SK-N-SH (cell line): ENCODE measurements around the gene COG8. TPM values are rescaled to one million over a fixed set of nuclear protein-coding genes. Genes with fewer than 3 reads are reported as not detected.

Source experiments
- CTCF ChIA-PET: fragments of 300-600, 350-600 bp; formaldehyde crosslinking; extraction: SDS; loops from one replicate; lab custom pipeline; 2021; lab: Yijun Ruan, JAX
- POLR2A ChIA-PET: fragments of 350-600 bp; sonication (Branson Sonifier 250); formaldehyde crosslinking; extraction: SDS; loops from one replicate; lab custom pipeline; 2020; ENCODE audit warnings: antibody characterized with exemption, inconsistent platforms; lab: Yijun Ruan, JAX
- DNase-seq: peaks from one replicate; pipeline ENCODE4 v3.0.0; 2012
- H2AFZ ChIP-seq: fragments of 200-600 bp; sonication (generic); 2 replicates; pipeline ENCODE4 v1.8.1; 2016; ENCODE audit warnings: antibody characterized with exemption, mild to moderate bottlenecking, low read depth
- H3F3A ChIP-seq: fragments of 200-600 bp; sonication (generic); replicated peaks from 2 replicates; pipeline ENCODE3; 2016; ENCODE audit warnings: antibody characterized with exemption, mild to moderate bottlenecking; ENCODE audit not compliant: insufficient read depth
- H3K27ac ChIP-seq, 2 experiments: fragments of 200-500 bp in 1 of 2; fragments of 200-600 bp in 1 of 2; sonication (Bioruptor generic) in 1 of 2; sonication (generic), shearing (Covaris generic) in 1 of 2; 2 replicates each; pipeline versions ENCODE4 v1.5.1 to v1.6.1; 2014 to 2016; ENCODE audit warnings: low read depth in 2 of 2, inconsistent platforms in 1 of 2, low read length in 1 of 2, mild to moderate bottlenecking in 1 of 2, mixed read lengths in 1 of 2
- H3K27me3 ChIP-seq: fragments of 200-600 bp; sonication (generic), shearing (Covaris generic); 2 replicates; pipeline ENCODE4 v1.6.1; 2016; ENCODE audit warnings: mixed run types; ENCODE audit not compliant: insufficient read depth
- H3K36me3 ChIP-seq, 2 experiments: fragments of 200-500 bp in 1 of 2; fragments of 200-600 bp in 1 of 2; sonication (Bioruptor generic) in 1 of 2; sonication (generic) in 1 of 2; replicated peaks in 1 of 2; 2 replicates each; pipeline versions ENCODE3 to v1.5.1; 2014 to 2016; ENCODE audit warnings: low read length in 1 of 2, mild to moderate bottlenecking in 1 of 2; ENCODE audit not compliant: insufficient read depth in 2 of 2, control insufficient read depth in 1 of 2
- H3K4me1 ChIP-seq, 2 experiments: fragments of 200-500 bp in 1 of 2; fragments of 200-600 bp in 1 of 2; sonication (Bioruptor generic) in 1 of 2; sonication (generic), shearing (Covaris generic) in 1 of 2; 2 replicates each; pipeline versions ENCODE4 v1.5.1 to v1.6.1; 2014 to 2016; ENCODE audit warnings: low read depth in 1 of 2, low read length in 1 of 2, mixed run types in 1 of 2; ENCODE audit not compliant: insufficient read depth in 2 of 2, control insufficient read depth in 1 of 2
- H3K4me2 ChIP-seq: fragments of 200-600 bp; sonication (generic), shearing (Covaris generic); 2 replicates; pipeline ENCODE4 v1.6.1; 2017; ENCODE audit warnings: mixed run types
- H3K4me3 ChIP-seq, 2 experiments: fragments of 200-500 bp in 1 of 2; fragments of 200-600 bp in 1 of 2; sonication (Bioruptor generic) in 1 of 2; sonication (generic), shearing (Covaris generic) in 1 of 2; 2 replicates each; pipeline versions ENCODE4 v1.5.1 to v1.8.1; 2014 to 2016; ENCODE audit warnings: low read depth in 2 of 2, inconsistent platforms in 1 of 2, low read length in 1 of 2, mild to moderate bottlenecking in 1 of 2, mixed read lengths in 1 of 2, moderate library complexity in 1 of 2
- H3K79me2 ChIP-seq: fragments of 200-600 bp; sonication (generic); 2 replicates; pipeline ENCODE4 v1.8.1; 2017; ENCODE audit warnings: mild to moderate bottlenecking; ENCODE audit not compliant: insufficient read depth
- H3K9ac ChIP-seq: fragments of 200-600 bp; sonication (generic); 2 replicates; pipeline ENCODE4 v1.6.1; 2017; ENCODE audit warnings: mixed run types
- H3K9me2 ChIP-seq: fragments of 200-600 bp; sonication (generic); 2 replicates; pipeline ENCODE4 v1.6.1; 2017; ENCODE audit warnings: mixed run types
- H3K9me3 ChIP-seq: fragments of 200-600 bp; sonication (generic); 2 replicates; pipeline ENCODE4 v1.6.1; 2017; ENCODE audit warnings: mixed run types, mild to moderate bottlenecking, moderate library complexity
- H4K20me1 ChIP-seq: fragments of 200-600 bp; sonication (generic); 2 replicates; pipeline ENCODE4 v1.6.1; 2017; ENCODE audit warnings: mild to moderate bottlenecking, mixed run types; ENCODE audit not compliant: insufficient read depth
- ELF1 ChIP-seq: IDR thresholded peaks from 2 replicates; pipeline ENCODE4 v1.4.0; 2012
- GATA2 ChIP-seq: sonication (generic); formaldehyde crosslinking; IDR thresholded peaks from 2 replicates; pipeline ENCODE4 v1.5.0; 2020; ENCODE audit warnings: mild to moderate bottlenecking, missing genetic modification reagents
- IRF3 ChIP-seq: fragments of 150-350 bp; IDR thresholded peaks from 2 replicates; pipeline ENCODE4 v1.6.1; 2016; ENCODE audit warnings: mild to moderate bottlenecking, low read depth, low read length
- JUND ChIP-seq: IDR thresholded peaks from 2 replicates; pipeline ENCODE4 v1.4.0; 2012
- NRF1 ChIP-seq: IDR thresholded peaks from 2 replicates; pipeline ENCODE4 v1.6.1; 2012; ENCODE audit warnings: low read depth, mild to moderate bottlenecking, low read length
- SMC3 ChIP-seq: IDR thresholded peaks from 2 replicates; pipeline ENCODE4 v1.6.1; 2012; ENCODE audit warnings: low read depth, low read length, improper control_type of control experiment
- TCF12 ChIP-seq: IDR thresholded peaks from 2 replicates; pipeline ENCODE4 v1.4.0; 2012
- USF1 ChIP-seq: IDR thresholded peaks from 2 replicates; pipeline ENCODE4 v1.4.0; 2012; ENCODE audit warnings: low read depth, borderline replicate concordance
- WGBS: methylation state at CpG from one replicate; pipeline ENCODE4 v1.1.6; 2017; ENCODE audit warnings: low lambda C conversion rate; 5-methylcytosine and 5-hydroxymethylcytosine counted together
- polyA plus RNA-seq, 3 experiments: library from polyadenylated mRNA; depleted of rRNA; stranded (reverse); fragments of >200 nt; gene quantifications; 2 replicates each; pipeline ENCODE4 v1.2.3, GENCODE V29; 2012
- TF ChIP-seq, protein P1 (sequence below): IDR thresholded peaks from 2 replicates; pipeline ENCODE4 v1.4.0; 2012; ENCODE audit warnings: low read depth
- TF ChIP-seq, protein P2 (sequence below): IDR thresholded peaks from 2 replicates; pipeline ENCODE4 v1.6.1; 2012; ENCODE audit warnings: mild to moderate bottlenecking, low read depth, low read length, moderate library complexity

The COG8 gene
- polyA plus RNA-seq, 1 of the 3 experiments (the other 2 are of a cell fraction) = 30.2 TPM

DNA sequence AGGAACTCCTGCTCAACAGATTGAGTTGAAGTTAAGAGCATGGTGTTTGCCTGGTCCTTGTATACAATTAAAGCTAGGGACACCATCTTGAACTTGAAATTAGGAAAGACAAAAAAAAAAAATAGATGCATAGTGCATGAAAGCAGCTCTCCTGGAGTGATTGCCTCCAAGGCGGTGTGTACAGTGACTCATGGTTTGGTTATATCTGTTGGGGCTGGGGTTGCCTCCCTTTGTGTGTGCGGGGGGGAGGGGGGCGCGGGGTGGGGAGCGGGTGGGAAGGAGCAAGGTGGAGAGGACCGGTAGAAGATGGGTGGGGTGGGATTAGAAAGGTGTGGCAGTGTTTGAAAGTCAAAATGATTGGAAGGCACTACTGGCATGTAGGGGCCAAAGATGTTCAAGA is 8.9 kb upstream of the COG8 start:
- 90% methylated on average over 6 of the region's 6 CpGs for WGBS

More for the DNA sequence above, 8.9 kb upstream of the COG8 start:
- Histone ChIP-seq H3K36me3 (peaks cover 7 to 14% of the 10 kb centered on the region in 2 experiments), H2AFZ (no peak overlapping the region), H3K9me2 (no peaks in the 10 kb centered on the region), H4K20me1 (no peaks in the 10 kb centered on the region), H3K4me2 (no peak overlapping the region), H3K27ac (no peak overlapping the region), H3K4me3 (no peak overlapping the region), H3F3A (peaks cover 12% of the 10 kb centered on the region), H3K4me1 (peaks cover 0 to 2% of the 10 kb centered on the region in 2 experiments; a peak in 1 of 4 replicates), H3K9ac (no peak overlapping the region), H3K9me3 (no peaks in the 10 kb centered on the region), H3K27me3 (no peaks in the 10 kb centered on the region), H3K79me2 (peaks cover 11% of the 10 kb centered on the region)
- TF ChIP-seq GATA2 (CRISPR knock-in tag) (no peak), TCF12 (no peak), IRF3 (no peak), NRF1 (no peak), JUND (no peak), SMC3 (no peak), USF1 (no peak), ELF1 (no peak)
- TF ChIP-seq, protein P1, sequence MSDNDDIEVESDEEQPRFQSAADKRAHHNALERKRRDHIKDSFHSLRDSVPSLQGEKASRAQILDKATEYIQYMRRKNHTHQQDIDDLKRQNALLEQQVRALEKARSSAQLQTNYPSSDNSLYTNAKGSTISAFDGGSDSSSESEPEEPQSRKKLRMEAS = no peak
- TF ChIP-seq, protein P2, sequence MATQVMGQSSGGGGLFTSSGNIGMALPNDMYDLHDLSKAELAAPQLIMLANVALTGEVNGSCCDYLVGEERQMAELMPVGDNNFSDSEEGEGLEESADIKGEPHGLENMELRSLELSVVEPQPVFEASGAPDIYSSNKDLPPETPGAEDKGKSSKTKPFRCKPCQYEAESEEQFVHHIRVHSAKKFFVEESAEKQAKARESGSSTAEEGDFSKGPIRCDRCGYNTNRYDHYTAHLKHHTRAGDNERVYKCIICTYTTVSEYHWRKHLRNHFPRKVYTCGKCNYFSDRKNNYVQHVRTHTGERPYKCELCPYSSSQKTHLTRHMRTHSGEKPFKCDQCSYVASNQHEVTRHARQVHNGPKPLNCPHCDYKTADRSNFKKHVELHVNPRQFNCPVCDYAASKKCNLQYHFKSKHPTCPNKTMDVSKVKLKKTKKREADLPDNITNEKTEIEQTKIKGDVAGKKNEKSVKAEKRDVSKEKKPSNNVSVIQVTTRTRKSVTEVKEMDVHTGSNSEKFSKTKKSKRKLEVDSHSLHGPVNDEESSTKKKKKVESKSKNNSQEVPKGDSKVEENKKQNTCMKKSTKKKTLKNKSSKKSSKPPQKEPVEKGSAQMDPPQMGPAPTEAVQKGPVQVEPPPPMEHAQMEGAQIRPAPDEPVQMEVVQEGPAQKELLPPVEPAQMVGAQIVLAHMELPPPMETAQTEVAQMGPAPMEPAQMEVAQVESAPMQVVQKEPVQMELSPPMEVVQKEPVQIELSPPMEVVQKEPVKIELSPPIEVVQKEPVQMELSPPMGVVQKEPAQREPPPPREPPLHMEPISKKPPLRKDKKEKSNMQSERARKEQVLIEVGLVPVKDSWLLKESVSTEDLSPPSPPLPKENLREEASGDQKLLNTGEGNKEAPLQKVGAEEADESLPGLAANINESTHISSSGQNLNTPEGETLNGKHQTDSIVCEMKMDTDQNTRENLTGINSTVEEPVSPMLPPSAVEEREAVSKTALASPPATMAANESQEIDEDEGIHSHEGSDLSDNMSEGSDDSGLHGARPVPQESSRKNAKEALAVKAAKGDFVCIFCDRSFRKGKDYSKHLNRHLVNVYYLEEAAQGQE = no peak
- DNase-seq = no peak
- POLR2A ChIA-PET = no interaction called here
- CTCF ChIA-PET = no interaction called here
